IMR-90 (cell line): ENCODE data around the gene DRAP1. TPM values are rescaled to one million over a fixed set of nuclear protein-coding genes. Genes with fewer than 3 reads are reported as not detected.

ENCODE experiments used
- ATAC-seq: fragments of 200-7000 bp; cut with Tn5 transposase; 2 replicates; pipeline ENCODE4 v1.9.1; 2020; ENCODE audit warnings: low read depth, mild to moderate bottlenecking, moderate library complexity
- BruUV-seq: library from RNA; stranded (reverse); fragments of 400-500 nt; replicated peaks from 2 replicates; lab custom pipeline; 2021; lab: Mats Ljungman, UMichigan
- CTCF ChIA-PET: fragments of 300-600 bp; formaldehyde crosslinking; extraction: SDS; loops from one replicate; lab custom pipeline; 2021; ENCODE audit warnings: antibody characterized with exemption; lab: Yijun Ruan, JAX
- POLR2A ChIA-PET: fragments of 300-600 bp; sonication (Branson Sonifier 250); formaldehyde crosslinking; loops from one replicate; lab custom pipeline; 2022; ENCODE audit warnings: antibody characterized with exemption; ENCODE audit not compliant: unreplicated experiment; lab: Charles Lee
- DNase-seq: peaks from one replicate; pipeline ENCODE4 v3.0.0; 2013
- H2AFZ ChIP-seq: replicated peaks from 2 replicates; pipeline ENCODE3; 2013; ENCODE audit warnings: low read length, mild to moderate bottlenecking; ENCODE audit not compliant: poor library complexity
- H2AK5ac ChIP-seq: 2 replicates; pipeline ENCODE4 v1.6.1; 2013; ENCODE audit warnings: low read depth, low read length, inconsistent platforms
- H2AK9ac ChIP-seq: replicated peaks from 2 replicates; pipeline ENCODE3; 2013; ENCODE audit warnings: mild to moderate bottlenecking, low read depth, low read length, moderate library complexity; ENCODE audit not compliant: poor library complexity
- H2BK120ac ChIP-seq: 2 replicates; pipeline ENCODE4 v1.6.1; 2013; ENCODE audit warnings: low read depth, low read length, inconsistent platforms
- H2BK15ac ChIP-seq: 3 replicates; pipeline ENCODE4 v1.6.1; 2013; ENCODE audit warnings: low read depth, low read length, inconsistent platforms
- H2BK20ac ChIP-seq: 2 replicates; pipeline ENCODE4 v1.6.1; 2013; ENCODE audit warnings: low read depth, mild to moderate bottlenecking, inconsistent platforms, low read length, moderate library complexity
- H2BK5ac ChIP-seq: 2 replicates; pipeline ENCODE4 v1.6.1; 2013; ENCODE audit warnings: mild to moderate bottlenecking, low read depth, low read length, inconsistent platforms; ENCODE audit not compliant: poor library complexity, severe bottlenecking
- H3K14ac ChIP-seq: replicated peaks from 2 replicates; pipeline ENCODE4 v1.6.1; 2013; ENCODE audit warnings: low read depth, low read length, inconsistent platforms
- H3K18ac ChIP-seq: 2 replicates; pipeline ENCODE4 v1.6.1; 2013; ENCODE audit warnings: low read depth, low read length, control low read depth
- H3K23ac ChIP-seq: 2 replicates; pipeline ENCODE4 v1.6.1; 2013; ENCODE audit warnings: low read depth, low read length, inconsistent platforms
- H3K27ac ChIP-seq: 2 replicates; pipeline ENCODE4 v1.5.1; 2013; ENCODE audit warnings: mild to moderate bottlenecking, control low read depth, low read length; ENCODE audit not compliant: insufficient read depth
- H3K27me3 ChIP-seq: 2 replicates; pipeline ENCODE4 v1.6.1; 2013; ENCODE audit warnings: low read length; ENCODE audit not compliant: control insufficient read depth, insufficient read depth
- H3K36me3 ChIP-seq: 2 replicates; pipeline ENCODE4 v1.6.1; 2013; ENCODE audit warnings: low read length, mixed read lengths; ENCODE audit not compliant: control insufficient read depth, insufficient read depth
- H3K4ac ChIP-seq: 2 replicates; pipeline ENCODE4 v1.6.1; 2013; ENCODE audit warnings: low read depth, low read length, inconsistent platforms
- H3K4me1 ChIP-seq: 2 replicates; pipeline ENCODE4 v1.6.1; 2013; ENCODE audit warnings: low read length, mixed read lengths; ENCODE audit not compliant: control insufficient read depth, insufficient read depth
- H3K4me2 ChIP-seq: 2 replicates; pipeline ENCODE4 v1.6.1; 2013; ENCODE audit warnings: low read depth, mild to moderate bottlenecking, control low read depth, low read length, moderate library complexity
- H3K4me3 ChIP-seq: 2 replicates; pipeline ENCODE4 v1.5.1; 2013; ENCODE audit warnings: low read depth, mild to moderate bottlenecking, control low read depth, low read length, moderate library complexity; ENCODE audit not compliant: insufficient read depth
- H3K56ac ChIP-seq: 2 replicates; pipeline ENCODE4 v1.6.1; 2013; ENCODE audit warnings: low read length, inconsistent platforms; ENCODE audit not compliant: insufficient read depth; ENCODE audit errors: extremely low read depth
- H3K79me1 ChIP-seq, 2 experiments: 2 replicates each; pipeline ENCODE4 v1.6.1; 2013; ENCODE audit warnings: low read length in 2 of 2, inconsistent platforms in 1 of 2, low read depth in 1 of 2
- H3K9ac ChIP-seq: 2 replicates; pipeline ENCODE4 v1.6.1; 2013; ENCODE audit warnings: low read depth, low read length, control low read depth
- H3K9me1 ChIP-seq: 2 replicates; pipeline ENCODE4 v1.6.1; 2013; ENCODE audit warnings: low read length, inconsistent platforms; ENCODE audit not compliant: insufficient read depth
- H3K9me3 ChIP-seq: 2 replicates; pipeline ENCODE4 v1.6.1; 2013; ENCODE audit warnings: low read length; ENCODE audit not compliant: control insufficient read depth, insufficient read depth
- H4K20me1 ChIP-seq: 2 replicates; pipeline ENCODE4 v1.6.1; 2013; ENCODE audit warnings: low read length, inconsistent platforms; ENCODE audit not compliant: insufficient read depth
- H4K5ac ChIP-seq: 2 replicates; pipeline ENCODE4 v1.6.1; 2013; ENCODE audit warnings: mild to moderate bottlenecking, low read depth, low read length, control low read depth
- H4K8ac ChIP-seq, 2 experiments: 2 replicates each; pipeline ENCODE4 v1.6.1; 2013; ENCODE audit warnings: low read depth in 2 of 2, low read length in 2 of 2, control low read depth in 1 of 2, inconsistent platforms in 1 of 2
- H4K91ac ChIP-seq: 2 replicates; pipeline ENCODE4 v1.6.1; 2013; ENCODE audit warnings: low read depth, low read length, inconsistent platforms; ENCODE audit not compliant: insufficient read depth
- BHLHE40 ChIP-seq: fragments of 150-350 bp; IDR thresholded peaks from 2 replicates; pipeline ENCODE4 v1.6.1; 2016; ENCODE audit warnings: mild to moderate bottlenecking, low read depth, low read length
- CEBPB ChIP-seq: IDR thresholded peaks from 2 replicates; pipeline ENCODE4 v1.6.1; 2012; ENCODE audit warnings: low read depth, low read length, improper control_type of control experiment
- CHD1 ChIP-seq: IDR thresholded peaks from 2 replicates; pipeline ENCODE4 v1.6.1; 2012; ENCODE audit warnings: low read depth, low read length, improper control_type of control experiment
- CTCF ChIP-seq: conservative IDR thresholded peaks from 2 replicates; pipeline ENCODE4 v1.5.1; 2012; ENCODE audit warnings: mild to moderate bottlenecking, low read depth, low read length, improper control_type of control experiment
- ELK1 ChIP-seq: fragments of 150-350 bp; IDR thresholded peaks from 2 replicates; pipeline ENCODE4 v1.6.1; 2016; ENCODE audit warnings: low read depth, mild to moderate bottlenecking, low read length, moderate library complexity, borderline replicate concordance
- FOS ChIP-seq: fragments of 150-350 bp; IDR thresholded peaks from 2 replicates; pipeline ENCODE4 v1.6.1; 2016; ENCODE audit warnings: low read depth, low read length
- MAFK ChIP-seq: IDR thresholded peaks from 2 replicates; pipeline ENCODE4 v1.6.1; 2012; ENCODE audit warnings: low read depth, low read length, improper control_type of control experiment
- MAZ ChIP-seq: IDR thresholded peaks from 2 replicates; pipeline ENCODE4 v1.6.1; 2012; ENCODE audit warnings: low read depth, mild to moderate bottlenecking, low read length, improper control_type of control experiment, moderate library complexity, borderline replicate concordance
- MXI1 ChIP-seq: IDR thresholded peaks from 2 replicates; pipeline ENCODE4 v1.6.1; 2012; ENCODE audit warnings: low read depth, mild to moderate bottlenecking, low read length, moderate library complexity, borderline replicate concordance
- NFE2L2 ChIP-seq: fragments of 150-350 bp; IDR thresholded peaks from 2 replicates; pipeline ENCODE4 v1.6.1; 2016; ENCODE audit warnings: low read depth, mild to moderate bottlenecking, low read length
- POLR2A ChIP-seq: IDR thresholded peaks from 2 replicates; pipeline ENCODE4 v1.6.1; 2012; ENCODE audit warnings: mild to moderate bottlenecking, low read depth, low read length
- RAD21 ChIP-seq: IDR thresholded peaks from 2 replicates; pipeline ENCODE4 v1.6.1; 2012; ENCODE audit warnings: low read length, improper control_type of control experiment
- RCOR1 ChIP-seq: IDR thresholded peaks from 2 replicates; pipeline ENCODE4 v1.6.1; 2012; ENCODE audit warnings: mild to moderate bottlenecking, low read length, improper control_type of control experiment; ENCODE audit not compliant: insufficient replicate concordance
- RFX5 ChIP-seq: IDR thresholded peaks from 2 replicates; pipeline ENCODE4 v1.8.0; 2012; ENCODE audit warnings: low read depth, mild to moderate bottlenecking, low read length, moderate library complexity
- SMC3 ChIP-seq: fragments of 150-350 bp; IDR thresholded peaks from 2 replicates; pipeline ENCODE4 v1.6.1; 2016; ENCODE audit warnings: low read depth, mild to moderate bottlenecking, antibody characterized with exemption, low read length, moderate library complexity
- USF2 ChIP-seq: fragments of 150-350 bp; IDR thresholded peaks from 2 replicates; pipeline ENCODE4 v1.6.1; 2017; ENCODE audit warnings: mild to moderate bottlenecking, antibody characterized with exemption, low read length, low read depth
- WGBS, 2 experiments: methylation state at CpG; one replicate each; pipeline versions ENCODE4 v1.1.5 to v1.1.7; 2013; ENCODE audit warnings: missing lambda C conversion rate in 2 of 2; ENCODE audit not compliant: insufficient read length in 1 of 2; ENCODE audit errors: extremely low coverage in 2 of 2; 5-methylcytosine and 5-hydroxymethylcytosine counted together
- dilution Hi-C: fragments of 300-500 bp; cut with HindIII; formaldehyde crosslinking; loops from one replicate; pipeline ENCODE4 v1.14.3; 2018; ENCODE audit warnings: low sequenced_read_pairs; ENCODE audit not compliant: unreplicated experiment
- in situ Hi-C: fragments of 300-500 bp; cut with MboI; formaldehyde crosslinking; loops from 3 replicates; pipeline ENCODE4 v1.14.3; 2019; ENCODE audit warnings: low sequenced_read_pairs, inconsistent platforms, mixed read lengths
- intact Hi-C: fragments of 100-400 bp; cut with micrococcal nuclease; formaldehyde crosslinking; loops from 2 replicates; pipeline ENCODE4 v1.10.0; 2022
- polyA plus RNA-seq, 3 experiments: library from polyadenylated mRNA; depleted of rRNA; stranded (reverse); fragments of >200 nt; gene quantifications; 2 replicates each; pipeline ENCODE4 v1.2.3, GENCODE V29; 2012; ENCODE audit warnings: low replicate concordance in 1 of 3
- total RNA-seq: library from RNA; depleted of rRNA; stranded (reverse); fragments of >200 nt; gene quantifications from 2 replicates; pipeline ENCODE4 v1.2.3, GENCODE V29; 2012

The DRAP1 gene
- total and polyA plus RNA-seq, 2 of the 4 experiments (the other 2 are of a cell fraction): 237 to 344 TPM

- Histone ChIP-seq H4K5ac (no peak overlapping the region), H3K9ac (no peak overlapping the region)
Observed at GRCh38 chr11:65928667-65929066, 9.4 kb downstream of the DRAP1 start.

More at GRCh38 chr11:65928667-65929066, 9.4 kb downstream of the DRAP1 start:
- no peak overlapping the region for H3K4me3 ChIP-seq
- peaks cover 0 to 18% of the 10 kb centered on the region in 2 experiments; a peak in 3 of 4 replicates for H3K79me1 ChIP-seq
- no peak overlapping the region for H2BK5ac ChIP-seq
- H4K20me1 ChIP-seq: no peaks in the 10 kb centered on the region
- no peak overlapping the region for H2BK20ac ChIP-seq
- 82% methylated on average over 3 of the region's 6 CpGs; no CpG with 5 or more reads in 1 of the 2 experiments for WGBS, 2 experiments
- dilution Hi-C loops: no loop called here
- ATAC-seq (no peak), DNase-seq (no peak)
- no peak overlapping the region for H3K23ac ChIP-seq
- H2BK15ac ChIP-seq: no peak overlapping the region
- TF ChIP-seq RCOR1 (no peak), CTCF (no peak), RAD21 (no peak), CHD1 (no peak), POLR2A (no peak), BHLHE40 (no peak), RFX5 (no peak), ELK1 (no peak), MXI1 (no peak), USF2 (no peak), SMC3 (no peak), FOS (no peak), MAZ (no peak), CEBPB (no peak), MAFK (no peak), NFE2L2 (no peak)
- BruUV-seq: no TSS peak
- H3K4me2 ChIP-seq: no peak overlapping the region
- no peak overlapping the region for H2AK9ac ChIP-seq
- in situ Hi-C loops: no loop called here
- H3K36me3 ChIP-seq: peaks cover 8% of the 10 kb centered on the region
- intact Hi-C loops: no loop called here
- no peak overlapping the region for H2AK5ac ChIP-seq
- H3K9me3 ChIP-seq: no peaks in the 10 kb centered on the region
- no peak overlapping the region for H4K91ac ChIP-seq
- no peak overlapping the region for H3K18ac ChIP-seq
- no peak overlapping the region for H2BK120ac ChIP-seq
- H3K4me1 ChIP-seq: no peaks in the 10 kb centered on the region; the same call in 1 of the 2 replicates
- CTCF ChIA-PET: no interaction called here
- no peak overlapping the region for H2AFZ ChIP-seq
- no peak overlapping the region for H4K8ac ChIP-seq
- H3K14ac ChIP-seq: no peak overlapping the region
- H3K27ac ChIP-seq: no peak overlapping the region
- POLR2A ChIA-PET: no interaction called here
- no peak overlapping the region for H3K56ac ChIP-seq
- H3K27me3 ChIP-seq: no peaks in the 10 kb centered on the region
- H3K4ac ChIP-seq: no peak overlapping the region
- no peaks in the 10 kb centered on the region; the same call in 1 of the 2 replicates for H3K9me1 ChIP-seq
